Neural cell (in vitro differentiated cells): Measurements from ENCODE around the gene SGSH.

Source experiments
- EZH2 ChIP-seq: fragments of 200-600, 300-800 bp; shearing (Covaris generic), sonication (generic); IDR thresholded peaks from 2 replicates; pipeline ENCODE4 v1.6.1; 2014; ENCODE audit warnings: antibody characterized with exemption, low read length, borderline replicate concordance, mild to moderate bottlenecking; ENCODE audit not compliant: insufficient read depth, poor library complexity, severe bottlenecking
- POLR2AphosphoS5 ChIP-seq: IDR thresholded peaks from 2 replicates; pipeline ENCODE4 v1.6.1; 2012
- RAD21 ChIP-seq: fragments of 450-650 bp; conservative IDR thresholded peaks from 2 replicates; pipeline ENCODE4 v1.6.1; 2014; ENCODE audit warnings: antibody characterized with exemption, mild to moderate bottlenecking, moderate library complexity
- TAF1 ChIP-seq: IDR thresholded peaks from 2 replicates; pipeline ENCODE4 v1.6.1; 2012; ENCODE audit warnings: low read depth
- TF ChIP-seq, protein P1 (sequence below): fragments of 450-650 bp; IDR thresholded peaks from 2 replicates; pipeline ENCODE4 v1.5.1; 2014; ENCODE audit warnings: antibody characterized with exemption, mild to moderate bottlenecking, moderate library complexity; ENCODE audit not compliant: poor library complexity, severe bottlenecking

DNA sequence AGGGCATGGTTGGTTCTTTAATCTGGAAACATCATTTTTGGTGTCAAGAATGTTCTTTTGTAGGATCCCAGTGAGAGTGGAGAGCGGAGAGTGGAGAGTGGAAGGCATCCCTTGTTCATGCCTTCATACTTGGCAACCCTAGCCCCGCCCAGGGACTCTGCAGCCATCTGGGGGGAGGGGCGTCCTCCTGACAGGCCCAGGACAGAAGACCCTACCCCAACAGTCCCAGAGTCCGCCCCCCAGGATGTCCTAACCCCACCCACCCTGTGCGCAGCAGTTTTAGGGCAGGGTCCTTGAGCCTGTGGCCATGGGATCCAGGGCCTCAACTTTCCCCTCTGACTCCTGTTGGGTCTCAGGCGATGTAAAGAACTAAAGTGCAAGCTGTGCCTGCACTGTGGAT, 4.5 kb upstream of the SGSH start:
- TF ChIP-seq TAF1: no peak
- TF ChIP-seq POLR2AphosphoS5: no peak
- TF ChIP-seq EZH2: no peak
- TF ChIP-seq, protein P1, sequence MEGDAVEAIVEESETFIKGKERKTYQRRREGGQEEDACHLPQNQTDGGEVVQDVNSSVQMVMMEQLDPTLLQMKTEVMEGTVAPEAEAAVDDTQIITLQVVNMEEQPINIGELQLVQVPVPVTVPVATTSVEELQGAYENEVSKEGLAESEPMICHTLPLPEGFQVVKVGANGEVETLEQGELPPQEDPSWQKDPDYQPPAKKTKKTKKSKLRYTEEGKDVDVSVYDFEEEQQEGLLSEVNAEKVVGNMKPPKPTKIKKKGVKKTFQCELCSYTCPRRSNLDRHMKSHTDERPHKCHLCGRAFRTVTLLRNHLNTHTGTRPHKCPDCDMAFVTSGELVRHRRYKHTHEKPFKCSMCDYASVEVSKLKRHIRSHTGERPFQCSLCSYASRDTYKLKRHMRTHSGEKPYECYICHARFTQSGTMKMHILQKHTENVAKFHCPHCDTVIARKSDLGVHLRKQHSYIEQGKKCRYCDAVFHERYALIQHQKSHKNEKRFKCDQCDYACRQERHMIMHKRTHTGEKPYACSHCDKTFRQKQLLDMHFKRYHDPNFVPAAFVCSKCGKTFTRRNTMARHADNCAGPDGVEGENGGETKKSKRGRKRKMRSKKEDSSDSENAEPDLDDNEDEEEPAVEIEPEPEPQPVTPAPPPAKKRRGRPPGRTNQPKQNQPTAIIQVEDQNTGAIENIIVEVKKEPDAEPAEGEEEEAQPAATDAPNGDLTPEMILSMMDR: no peak
- TF ChIP-seq RAD21: no peak
